A549 treated with CpdA at 1 μM for 4 hours (cell line): ENCODE results near the gene HSPD1. TPM values are rescaled to one million over a fixed set of nuclear protein-coding genes. Genes with fewer than 3 reads are reported as not detected.

ENCODE experiments used
- total RNA-seq: library from RNA; stranded (reverse); fragments of 200-300 nt; extraction: Qiagen RNA extraction; gene quantifications from 5 replicates; pipeline ENCODE4 v1.2.3, GENCODE V29; 2022; ENCODE audit warnings: low read depth

HSPD1 gene
- 654 to 760 TPM (median 691 TPM) in 5 replicates for total RNA-seq

GRCh38 chr2:197499594-197500502 lies at the start of gene HSPD1, which contains the start of gene HSPE1:
Gene HSPD1, minus strand, starts transcription at chr2:197499840. Its CDS starts 992 bp downstream, at chr2:197498848.
Gene HSPE1, plus strand, starts transcription at chr2:197500379. Its CDS starts 58 bp downstream, at chr2:197500437.

GRCh38 chr2:197515739-197516392 lies 16.2 kb upstream of the HSPD1 start, which contains the start of gene MOB4:
Gene MOB4, plus strand, starts transcription at chr2:197516066. Its CDS starts 21 bp downstream, at chr2:197516087.

GRCh38 chr2:197453123-197453913 lies 46.3 kb downstream of the HSPD1 start, which contains the start of gene COQ10B:
Gene COQ10B, plus strand, starts transcription at chr2:197453552. Its CDS starts 9 bp downstream, at chr2:197453561.

Other genes starting within 250 kb of the HSPD1 start
- 1.1 to 2.2 TPM (median 1.5 TPM) in 5 replicates for gene ANKRD44, start 189.1 kb downstream of the HSPD1 start, total RNA-seq
- gene SF3B1, start 64.8 kb downstream of the HSPD1 start, total RNA-seq = 133 to 150 TPM (median 136 TPM) in 5 replicates
- gene COQ10B, start 46.3 kb downstream of the HSPD1 start, total RNA-seq = 18.7 to 22.1 TPM (median 19.5 TPM) in 5 replicates
- 479 to 966 TPM (median 549 TPM) in 5 replicates for gene HSPE1, start 539 bp upstream of the HSPD1 start, total RNA-seq
- 24.7 to 42.6 TPM (median 30.9 TPM) in 5 replicates for gene MOB4, start 16.2 kb upstream of the HSPD1 start, total RNA-seq
- gene RFTN2, start 175.7 kb upstream of the HSPD1 start, total RNA-seq = not detected in 5 replicates
- gene MARS2, start 205.5 kb upstream of the HSPD1 start, total RNA-seq = 10.1 to 12.8 TPM (median 11.1 TPM) in 5 replicates